Glomerular visceral epithelial cell (primary cell): Measurements from ENCODE around the gene SUPT3H.
"Not testable (repeated sequence)": the region's sequence is repeated elsewhere in the genome, so short reads cannot be mapped to it uniquely, and the experiment has no call there.

Experiments
- DNase-seq: peaks from one replicate; pipeline ENCODE4 v3.0.0-alpha.2; 2016; ENCODE audit errors: extremely low spot score

Gene SUPT3H

GRCh38 chr6:44898296-44898930 is 479.3 kb downstream of the SUPT3H start:
- peak; percentile 11 for DNase-seq

- no peak for DNase-seq
These were observed 480.4 kb downstream of the SUPT3H start for GRCh38 chr6:44897316-44897715.

GRCh38 chr6:44896701-44897100 is 481.0 kb downstream of the SUPT3H start:
- no peak for DNase-seq

- DNase-seq, result no peak
These were observed 485.2 kb downstream of the SUPT3H start for GRCh38 chr6:44892579-44892978.

- DNase-seq, result not testable (repeated sequence)
These were observed 498.7 kb downstream of the SUPT3H start for GRCh38 chr6:44879071-44879470.

GRCh38 chr6:44876638-44877037 is 501.1 kb downstream of the SUPT3H start:
- not testable (repeated sequence) for DNase-seq

GRCh38 chr6:44869321-44869897 is 508.3 kb downstream of the SUPT3H start:
- peak; percentile 48 for DNase-seq

- no peak for DNase-seq
These were observed 508.8 kb downstream of the SUPT3H start for GRCh38 chr6:44868910-44869309.

- no peak for DNase-seq
These were observed 509.4 kb downstream of the SUPT3H start for GRCh38 chr6:44868335-44868668.

GRCh38 chr6:44867571-44868334 is 510.0 kb downstream of the SUPT3H start:
- DNase-seq, result no peak

- not testable (repeated sequence) for DNase-seq
These were observed 512.5 kb downstream of the SUPT3H start for GRCh38 chr6:44865184-44865583.

GRCh38 chr6:44859901-44860410 is 517.8 kb downstream of the SUPT3H start:
- DNase-seq, result no peak

GRCh38 chr6:44858998-44859397 is 518.7 kb downstream of the SUPT3H start:
- no peak for DNase-seq

- DNase-seq, result no peak
These were observed 521.3 kb downstream of the SUPT3H start for GRCh38 chr6:44856479-44856878.

GRCh38 chr6:44855562-44856411 is 521.9 kb downstream of the SUPT3H start:
- no peak for DNase-seq

GRCh38 chr6:44854712-44855443 is 522.9 kb downstream of the SUPT3H start:
- DNase-seq, result no peak

GRCh38 chr6:44851176-44851575 is 526.6 kb downstream of the SUPT3H start:
- DNase-seq, result no peak

GRCh38 chr6:44850312-44850711 is 527.4 kb downstream of the SUPT3H start:
- DNase-seq, result no peak

- no peak for DNase-seq
These were observed 527.9 kb downstream of the SUPT3H start for GRCh38 chr6:44849806-44850205.

- DNase-seq, result no peak
These were observed 534.0 kb downstream of the SUPT3H start for GRCh38 chr6:44843734-44844133.

GRCh38 chr6:44842616-44843015 is 535.1 kb downstream of the SUPT3H start:
- no peak for DNase-seq
